ENCODE measurements around the gene AATK. TPM values are rescaled to one million over a fixed set of nuclear protein-coding genes. Genes with fewer than 3 reads are reported as not detected.

The AATK gene
- total RNA-seq, 1 experiment from 2014 or later: 4.4 TPM

- Histone ChIP-seq H3K9ac (ENCODE audit: low read length) (no peak overlapping the region), H4K20me1 (ENCODE audit: insufficient read depth) (peaks cover 4% of the 10 kb centered on the region; the same call in 1 of the 2 replicates), H3K4me1 (ENCODE audit: control insufficient read depth in 1 of 2, insufficient read depth in 2 of 2, low read length in 2 of 2) (peaks cover 12 to 23% of the 10 kb centered on the region in 2 experiments), H3K4me3 (replicated peaks in 1 of 2; ENCODE audit: low read depth in 1 of 2, low read length in 2 of 2) (no peak overlapping the region), H3K9me2 (ENCODE audit: insufficient read depth) (no peaks in the 10 kb centered on the region), H3K36me3 (ENCODE audit: control insufficient read depth in 1 of 2, insufficient read depth in 2 of 2, low read length in 2 of 2) (peaks cover 5 to 29% of the 10 kb centered on the region in 2 experiments; a peak in 3 of 4 replicates), H3K4me2 (ENCODE audit: low read length) (no peak overlapping the region), H3K9me3 (ENCODE audit: control insufficient read depth in 1 of 2, insufficient read depth in 1 of 2, low read depth in 1 of 2, low read length in 2 of 2) (no peaks in the 10 kb centered on the region), H2AFZ (ENCODE audit: low read depth, low read length, poor library complexity, severe bottlenecking) (no peak overlapping the region), H3K27ac (ENCODE audit: low read depth, low read length) (no peak overlapping the region), H3K27me3 (ENCODE audit: insufficient read depth, low read length) (no peaks in the 10 kb centered on the region), H3K79me2 (ENCODE audit: insufficient read depth, low read length) (peaks cover 77% of the 10 kb centered on the region; the same call in 1 of the 2 replicates)
- RAD21 ChIA-PET (ENCODE audit: low non-redundant PET in 1 of 2, low total read pairs in 2 of 2, uncharacterized antibody in 2 of 2, unreplicated experiment in 2 of 2): no interaction called here
- ATAC-seq (no peak), DNase-seq (ENCODE audit: low read depth, low spot score) (no peak)
- CTCF ChIA-PET: interaction anchor here (1.2 kb wide), 1 partner anchor 52 kb away, joined by 3 read pairs; no protein-coding TSS in a partner anchor
- POLR2A ChIA-PET: no interaction called here
- intact Hi-C loops (cut with micrococcal nuclease): no loop called here
- no TSS peak for BruUV-seq (replicated peaks)
- TF ChIP-seq ZBTB33 (IDR thresholded peaks at IDR 0.05; ENCODE audit: extremely low read depth, insufficient replicate concordance, low read length) (no peak), TCF7L2 (IDR thresholded peaks at IDR 0.05; ENCODE audit: borderline replicate concordance, extremely low read depth, insufficient read depth, insufficient read length) (no peak), ZNF274 (IDR thresholded peaks at IDR 0.05; ENCODE audit: low read depth, low read length) (no peak), JUND (IDR thresholded peaks at IDR 0.05) (no peak), POLR2A (IDR thresholded peaks at IDR 0.05; ENCODE audit: borderline replicate concordance, extremely low read depth, insufficient read depth, insufficient read length) (no peak), CBX3 (IDR thresholded peaks at IDR 0.05; ENCODE audit: low read depth) (no peak), ZFX (IDR thresholded peaks at IDR 0.05) (no peak), SP1 (IDR thresholded peaks at IDR 0.05; ENCODE audit: low read depth) (no peak), SIN3A (IDR thresholded peaks at IDR 0.05; ENCODE audit: low read depth) (no peak), FOSL1 (IDR thresholded peaks at IDR 0.05; ENCODE audit: low read depth) (no peak), YY1 (IDR thresholded peaks at IDR 0.05; ENCODE audit: extremely low read depth, insufficient replicate concordance, low read depth, low read length) (no peak), MAX (IDR thresholded peaks at IDR 0.05) (no peak), SRF (IDR thresholded peaks at IDR 0.05; ENCODE audit: low read depth) (no peak)
These were observed 89.8 kb downstream of the AATK start for GRCh38 chr17:81076141-81076679.

Data from HCT116 (cell line).